ENCODE results near the gene GET3. TPM values are rescaled to one million over a fixed set of nuclear protein-coding genes. Genes with fewer than 3 reads are reported as not detected.
A peak's percentile ranks its signal among the peaks of the same experiment; 100 is the strongest.

The GET3 gene
- total RNA-seq, 1 experiment from 2014 or later, result 263 TPM

DNA sequence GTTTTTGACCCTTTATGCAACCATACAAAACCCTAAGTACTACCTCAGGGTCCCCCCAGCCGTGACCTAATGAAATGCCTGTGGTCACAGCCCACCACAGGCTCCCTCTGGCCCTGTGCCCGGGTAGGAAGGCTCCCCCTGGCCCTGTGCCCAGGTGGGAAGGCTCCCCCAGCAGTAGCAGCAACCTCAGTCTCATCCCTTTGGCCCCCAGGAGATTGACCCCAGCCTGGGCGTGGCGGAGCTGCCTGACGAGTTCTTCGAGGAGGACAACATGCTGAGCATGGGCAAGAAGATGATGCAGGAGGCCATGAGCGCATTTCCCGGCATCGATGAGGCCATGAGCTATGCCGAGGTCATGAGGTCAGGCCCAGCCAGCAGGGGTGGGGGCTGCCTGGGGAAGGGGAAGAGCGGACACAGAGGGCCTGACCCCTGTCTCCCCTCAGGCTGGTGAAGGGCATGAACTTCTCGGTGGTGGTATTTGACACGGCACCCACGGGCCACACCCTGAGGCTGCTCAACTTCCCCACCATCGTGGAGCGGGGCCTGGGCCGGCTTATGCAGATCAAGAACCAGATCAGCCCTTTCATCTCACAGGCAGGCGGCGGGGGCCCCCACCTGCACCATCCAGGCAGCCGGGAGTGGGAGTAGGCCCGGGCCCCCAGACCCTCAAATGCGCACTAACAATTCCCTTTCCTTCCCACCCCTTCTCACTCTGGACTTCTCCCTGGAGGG lies 8.0 kb downstream of the GET3 start:
- in situ Hi-C loops (cut with HindIII; ENCODE audit: low sequenced_read_pairs), result no loop called here
- no peak for DNase-seq (ENCODE audit: low spot score)

DNA sequence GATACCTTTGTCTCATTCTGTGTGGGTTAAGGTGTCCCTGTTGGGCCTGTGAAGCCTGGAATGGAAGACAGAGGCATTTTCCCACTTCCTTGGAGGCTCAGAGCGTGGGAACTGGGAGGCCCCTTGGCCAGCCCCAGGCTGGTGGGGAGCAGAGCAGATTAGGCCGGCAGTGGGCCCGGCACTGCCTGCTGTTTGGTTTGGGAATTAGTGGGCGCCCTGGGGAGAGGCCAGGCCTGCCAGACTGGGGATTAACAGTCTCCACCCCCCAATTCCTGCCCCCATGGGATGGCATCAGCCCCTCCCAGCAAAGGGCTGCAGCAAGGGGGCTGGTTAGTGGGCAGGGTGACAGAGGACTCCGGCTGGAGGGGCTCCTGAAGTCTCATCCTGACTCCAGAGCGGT lies 11.2 kb downstream of the GET3 start:
- DNase-seq (ENCODE audit: low spot score), result no peak
- in situ Hi-C loops (cut with HindIII; ENCODE audit: low sequenced_read_pairs), result no loop called here

DNA sequence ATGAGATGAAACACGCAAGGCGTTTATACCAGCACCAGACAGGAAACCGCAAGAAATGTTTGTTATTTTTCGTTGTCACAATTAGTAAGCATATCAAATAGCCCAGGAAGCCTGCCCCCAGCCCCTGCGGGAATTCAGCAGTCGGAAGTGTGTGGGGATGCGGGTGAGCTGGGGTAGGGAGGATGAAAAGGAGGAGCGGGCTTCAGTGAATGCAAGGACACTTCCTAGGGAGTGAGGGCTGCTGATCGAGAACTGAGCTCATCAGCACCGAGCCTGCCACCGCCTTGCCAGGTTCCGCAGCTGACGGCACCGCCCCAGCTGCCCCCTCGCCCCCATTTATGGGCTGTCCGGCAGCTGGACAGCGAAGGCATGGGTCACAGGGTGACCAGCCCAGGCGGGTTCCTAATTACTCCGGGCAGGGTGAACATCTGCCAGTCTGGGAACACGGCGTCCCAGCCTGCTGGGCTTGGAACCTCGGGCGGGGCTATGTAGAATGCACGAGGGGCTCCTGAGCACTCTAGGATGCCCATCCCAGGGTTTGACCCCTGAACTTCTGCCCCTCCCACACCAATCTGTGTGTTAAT lies 12.7 kb downstream of the GET3 start:
- DNase-seq (ENCODE audit: low spot score), result no peak
- in situ Hi-C loops (cut with HindIII; ENCODE audit: low sequenced_read_pairs), result no loop called here

DNA sequence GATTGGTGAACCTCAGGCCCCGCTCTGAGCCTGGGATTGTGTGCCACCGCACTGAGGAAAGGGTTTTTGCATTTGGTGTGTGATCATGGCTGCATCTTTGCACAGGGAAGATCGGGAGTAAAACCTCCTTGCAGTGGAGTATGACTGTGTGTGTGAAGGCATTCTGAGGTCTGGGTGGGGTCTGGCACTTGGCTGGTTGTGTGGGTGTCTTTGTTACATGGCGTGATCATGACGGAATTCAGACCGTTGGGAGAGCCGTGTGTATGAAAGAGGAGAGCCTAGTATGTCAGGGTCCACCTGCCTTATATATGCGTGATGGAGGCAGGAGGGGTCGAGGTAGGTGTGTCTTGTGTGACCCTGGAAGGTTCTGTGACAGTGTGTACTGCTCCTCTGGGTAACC lies 13.6 kb downstream of the GET3 start:
- in situ Hi-C loops (cut with HindIII; ENCODE audit: low sequenced_read_pairs), result no loop called here
- DNase-seq (ENCODE audit: low spot score), result no peak

DNA sequence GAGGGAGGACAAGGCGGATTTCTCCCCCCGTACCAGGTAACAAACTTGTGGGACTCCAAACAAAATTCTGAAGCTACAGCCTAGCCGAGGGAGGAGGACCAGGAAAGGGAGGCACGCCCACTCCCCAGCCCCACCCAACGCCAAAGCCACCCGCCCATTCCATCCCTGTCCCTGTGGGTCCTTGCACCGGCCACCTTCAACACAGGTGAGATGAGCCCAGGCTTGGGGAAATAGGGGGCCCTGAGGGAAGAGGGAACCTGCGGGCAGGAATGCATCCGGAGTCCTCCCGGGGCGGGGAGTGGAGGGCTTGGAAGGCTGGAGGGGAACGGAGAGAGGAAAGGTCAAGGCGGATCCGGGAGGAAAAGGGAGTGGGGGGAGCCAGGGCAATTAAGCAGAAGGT lies 14.3 kb downstream of the GET3 start, which contains the start of gene BEST2:
TSS of gene BEST2 (plus strand) at position 157 of the 400 bp plus-strand sequence. CDS start 802 bp downstream, outside the sequence.
- in situ Hi-C loops (cut with HindIII; ENCODE audit: low sequenced_read_pairs), result no loop called here
- DNase-seq (ENCODE audit: low spot score), result no peak

DNA sequence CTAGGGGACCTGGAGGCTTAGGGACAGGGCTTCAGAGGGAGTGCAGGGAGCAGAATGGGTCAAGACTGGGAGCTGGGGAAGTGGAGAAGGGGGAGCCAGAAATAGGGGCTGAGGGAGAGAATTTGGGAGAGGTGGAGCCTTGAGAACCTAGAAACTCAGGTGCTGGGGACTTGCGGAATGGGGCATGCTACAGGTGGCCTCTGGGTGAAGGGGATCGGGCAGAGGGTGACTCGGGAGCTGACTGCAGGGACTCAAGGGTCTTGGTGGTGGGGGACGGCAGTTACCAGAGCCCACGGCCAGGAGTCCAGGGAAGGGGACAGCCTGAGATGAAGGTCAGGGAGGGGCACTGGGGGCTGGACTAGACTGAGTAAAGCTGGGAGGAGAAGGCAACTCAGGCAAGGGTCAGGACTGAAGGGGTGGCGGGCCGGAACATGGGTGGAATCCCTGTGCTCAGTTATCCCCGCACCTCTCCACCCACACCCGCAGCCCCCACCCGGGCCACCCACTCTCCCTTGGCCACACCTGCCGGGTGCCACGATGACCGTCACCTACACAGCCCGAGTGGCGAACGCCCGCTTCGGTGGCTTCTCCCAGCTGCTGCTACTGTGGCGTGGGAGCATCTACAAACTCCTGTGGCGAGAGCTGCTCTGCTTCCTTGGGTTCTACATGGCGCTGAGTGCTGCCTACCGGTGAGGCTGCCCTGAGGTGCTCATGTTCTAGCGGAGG lies 14.9 kb downstream of the GET3 start:
- no peak for DNase-seq (ENCODE audit: low spot score)
- in situ Hi-C loops (cut with HindIII; ENCODE audit: low sequenced_read_pairs), result no loop called here

DNA sequence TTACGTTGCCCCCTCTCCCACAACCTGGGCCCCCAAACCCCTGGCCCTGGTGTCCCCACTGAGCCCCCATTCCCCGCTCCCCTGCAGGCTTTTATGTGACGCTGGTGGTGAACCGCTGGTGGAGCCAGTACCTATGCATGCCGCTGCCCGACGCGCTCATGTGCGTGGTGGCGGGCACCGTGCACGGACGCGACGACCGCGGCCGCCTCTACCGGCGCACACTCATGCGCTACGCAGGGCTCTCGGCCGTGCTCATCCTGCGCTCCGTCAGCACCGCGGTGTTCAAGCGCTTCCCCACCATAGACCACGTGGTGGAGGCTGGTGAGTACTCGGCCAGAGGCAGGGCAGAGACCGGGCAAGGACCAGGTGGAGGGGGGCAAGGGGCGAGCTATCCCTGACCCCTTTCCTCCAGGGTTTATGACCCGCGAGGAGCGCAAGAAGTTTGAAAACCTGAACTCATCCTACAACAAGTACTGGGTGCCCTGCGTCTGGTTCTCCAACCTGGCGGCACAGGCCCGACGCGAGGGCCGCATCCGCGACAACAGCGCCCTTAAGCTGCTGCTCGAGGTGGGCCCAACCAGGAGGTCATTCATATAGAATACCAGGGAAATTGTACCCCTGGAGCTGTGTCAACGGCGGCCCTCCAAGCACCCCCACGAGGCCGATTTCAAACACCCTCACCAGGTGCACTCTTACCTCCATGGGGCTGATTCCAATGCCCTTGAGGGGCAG lies 17.3 kb downstream of the GET3 start:
- in situ Hi-C loops (cut with HindIII; ENCODE audit: low sequenced_read_pairs), result no loop called here
- DNase-seq (ENCODE audit: low spot score), result no peak

DNA sequence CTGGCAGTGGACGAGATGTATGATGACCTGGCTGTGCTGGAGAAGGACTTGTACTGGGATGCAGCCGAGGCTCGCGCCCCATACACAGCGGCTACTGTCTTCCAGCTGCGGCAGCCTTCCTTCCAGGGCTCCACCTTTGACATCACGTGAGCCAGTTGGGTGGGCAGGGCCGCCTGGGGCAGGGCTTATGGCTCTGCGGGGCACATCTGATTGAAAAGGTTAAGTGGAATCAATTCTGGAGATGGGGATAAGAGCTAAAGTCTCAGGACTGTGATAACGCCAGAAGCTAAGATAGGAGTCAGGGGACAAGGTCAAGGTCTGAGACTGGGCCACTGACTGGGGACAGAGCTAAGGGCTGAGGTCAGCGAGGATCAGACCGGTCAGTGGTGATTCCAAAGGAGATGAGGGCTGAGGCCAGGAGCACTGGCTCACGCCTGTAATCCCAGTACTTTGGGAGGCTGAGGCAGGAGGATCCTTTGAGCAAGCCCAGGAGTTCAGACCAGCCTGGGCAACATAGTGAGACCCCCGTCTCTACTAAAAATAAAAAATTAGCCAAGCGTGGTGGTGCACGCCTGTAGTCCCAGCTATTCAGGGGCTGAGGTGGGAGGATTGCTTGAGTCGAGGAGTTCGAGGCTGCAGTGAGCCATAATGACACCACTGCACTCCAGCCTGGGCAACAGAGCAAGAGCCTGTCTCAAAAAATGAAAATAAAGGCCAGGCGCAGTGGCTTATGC lies 19.0 kb downstream of the GET3 start:
- in situ Hi-C loops (cut with HindIII; ENCODE audit: low sequenced_read_pairs), result no loop called here
- DNase-seq (ENCODE audit: low spot score), result no peak

DNA sequence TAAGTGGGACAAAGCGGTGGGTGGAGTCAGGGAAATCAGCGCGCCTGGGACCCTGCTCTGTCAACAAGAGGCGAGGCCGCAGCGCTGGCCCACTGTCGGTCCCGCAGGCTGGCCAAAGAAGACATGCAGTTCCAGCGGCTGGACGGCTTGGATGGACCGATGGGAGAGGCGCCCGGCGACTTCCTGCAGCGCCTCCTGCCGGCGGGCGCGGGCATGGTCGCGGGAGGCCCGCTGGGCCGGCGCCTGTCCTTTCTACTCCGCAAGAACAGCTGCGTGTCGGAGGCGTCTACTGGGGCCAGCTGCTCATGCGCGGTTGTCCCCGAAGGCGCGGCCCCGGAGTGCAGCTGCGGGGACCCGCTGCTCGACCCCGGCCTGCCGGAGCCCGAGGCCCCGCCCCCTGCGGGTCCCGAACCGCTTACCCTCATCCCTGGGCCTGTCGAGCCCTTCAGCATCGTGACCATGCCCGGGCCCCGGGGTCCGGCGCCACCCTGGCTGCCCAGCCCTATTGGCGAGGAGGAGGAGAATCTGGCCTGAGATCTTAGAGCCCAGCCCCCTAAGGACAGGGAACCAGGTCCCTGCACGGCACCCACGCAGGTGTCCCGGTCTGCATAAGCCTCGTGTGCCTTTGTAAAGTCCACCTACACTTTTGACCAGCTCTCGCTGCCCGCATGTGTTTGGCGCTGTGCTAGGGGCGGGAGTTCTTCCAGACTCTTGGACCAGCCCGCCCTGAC lies 20.4 kb downstream of the GET3 start:
- peak; percentile 29 for DNase-seq (ENCODE audit: low spot score)
- in situ Hi-C loops (cut with HindIII; ENCODE audit: low sequenced_read_pairs), result no loop called here

DNA sequence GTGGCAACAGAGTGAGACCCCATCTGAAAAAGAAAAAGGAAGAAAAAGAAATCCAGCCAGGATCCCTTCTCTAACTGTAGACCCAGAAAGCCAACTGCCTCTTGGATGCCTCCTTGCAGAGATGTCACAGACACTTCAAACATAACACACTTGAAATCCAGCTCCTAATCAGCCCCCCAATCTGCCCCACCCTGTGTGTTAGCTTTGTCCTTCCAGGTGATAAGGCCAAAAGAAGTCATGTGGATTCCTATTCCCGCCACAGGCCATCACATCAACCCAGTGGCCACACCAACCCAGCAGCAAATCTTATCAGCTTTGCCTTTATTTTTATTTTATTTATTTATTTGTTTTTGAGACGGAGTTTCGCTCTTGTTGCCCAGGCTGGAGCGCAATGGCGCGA lies 22.4 kb downstream of the GET3 start:
- in situ Hi-C loops (cut with HindIII; ENCODE audit: low sequenced_read_pairs), result no loop called here
- no peak for DNase-seq (ENCODE audit: low spot score)

DNA sequence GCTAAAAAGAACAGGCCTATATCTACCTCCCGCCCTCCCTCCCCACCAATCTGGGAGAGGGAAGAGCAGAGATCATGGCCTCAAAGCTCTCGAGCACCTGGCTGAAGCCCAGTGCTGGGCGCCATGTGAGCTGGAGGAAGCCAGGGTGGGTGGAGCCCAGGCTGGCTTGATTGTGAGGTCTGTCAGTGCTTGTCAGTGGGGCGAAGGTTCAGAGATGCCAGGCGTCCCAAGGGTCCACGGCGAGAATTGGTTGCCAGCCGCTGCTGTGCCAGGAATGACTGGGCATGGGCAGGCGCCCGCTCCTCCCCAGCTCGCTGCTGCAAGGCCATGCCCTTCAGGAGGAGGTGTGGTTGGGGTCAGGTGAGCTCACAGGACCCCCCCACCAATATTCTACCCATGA lies 25.8 kb downstream of the GET3 start:
- DNase-seq (ENCODE audit: low spot score), result no peak
- in situ Hi-C loops (cut with HindIII; ENCODE audit: low sequenced_read_pairs), result no loop called here

DNA sequence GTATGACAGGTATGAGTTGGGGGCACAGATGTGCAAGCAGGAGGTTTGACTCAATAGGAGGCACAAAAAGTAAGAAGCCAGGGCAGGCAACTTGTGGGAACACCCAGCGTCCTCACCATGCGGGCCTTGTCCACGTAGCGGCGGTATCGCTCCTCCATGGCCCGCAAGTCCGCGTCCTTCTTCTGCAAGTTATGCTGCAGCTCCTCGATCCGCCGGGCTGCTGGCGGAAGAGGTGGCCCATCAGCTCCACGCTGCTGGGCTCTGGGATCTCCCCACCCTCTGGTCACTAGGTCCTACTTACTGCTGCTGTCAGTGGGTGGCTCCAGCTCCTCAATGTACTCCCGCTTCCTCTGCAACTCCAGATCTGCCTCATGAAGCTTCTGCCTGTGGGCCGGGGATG lies 27.4 kb downstream of the GET3 start:
- no peak for DNase-seq (ENCODE audit: low spot score)
- in situ Hi-C loops (cut with HindIII; ENCODE audit: low sequenced_read_pairs), result no loop called here

DNA sequence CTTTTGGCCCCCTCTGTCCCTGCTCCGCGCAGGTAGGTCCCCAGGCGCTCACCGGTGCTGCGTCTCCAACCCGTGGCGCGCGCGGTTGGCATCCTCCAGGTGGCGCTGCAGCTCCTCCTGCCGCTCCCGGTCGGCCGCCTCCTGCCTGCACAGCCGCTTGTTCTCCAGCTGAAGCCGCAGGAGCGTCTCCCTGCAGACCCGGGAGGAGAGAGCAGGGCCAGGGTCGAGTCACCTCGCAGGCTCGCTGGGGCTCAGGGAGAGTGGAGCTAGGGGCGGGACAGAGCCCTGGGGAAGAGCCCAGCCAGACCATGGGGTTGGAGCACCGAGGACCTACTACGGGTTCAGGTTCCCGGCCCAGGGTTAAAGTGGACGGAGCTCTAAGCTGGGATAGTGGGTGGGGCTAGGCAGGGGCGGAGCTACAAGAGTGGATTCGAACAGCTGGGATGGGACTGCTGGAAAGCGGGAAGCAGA lies 28.8 kb downstream of the GET3 start:
- in situ Hi-C loops (cut with HindIII; ENCODE audit: low sequenced_read_pairs), result no loop called here
- peak; percentile 56 for DNase-seq (ENCODE audit: low spot score)

DNA sequence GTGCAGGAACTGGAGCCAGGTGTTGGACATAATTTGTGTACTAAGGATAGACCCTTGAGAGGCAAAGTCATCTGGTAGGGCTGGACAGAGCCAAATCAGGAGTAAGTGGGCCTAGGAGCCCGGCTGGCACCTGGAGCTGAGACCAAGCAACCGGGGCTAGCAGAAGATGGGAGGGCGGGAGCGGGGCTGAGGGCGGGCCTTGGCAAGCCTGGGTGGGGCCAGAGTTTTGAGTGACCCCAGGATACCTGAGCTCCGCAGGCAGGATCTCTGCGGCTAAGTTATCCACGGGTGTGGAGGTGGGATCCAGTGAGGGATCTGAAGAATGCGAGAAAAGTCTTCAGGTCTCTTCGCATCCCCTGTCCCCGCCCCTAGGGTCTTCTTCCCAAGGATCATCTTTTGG lies 29.9 kb downstream of the GET3 start:
- in situ Hi-C loops (cut with HindIII; ENCODE audit: low sequenced_read_pairs), result no loop called here
- DNase-seq (ENCODE audit: low spot score), result no peak

DNA sequence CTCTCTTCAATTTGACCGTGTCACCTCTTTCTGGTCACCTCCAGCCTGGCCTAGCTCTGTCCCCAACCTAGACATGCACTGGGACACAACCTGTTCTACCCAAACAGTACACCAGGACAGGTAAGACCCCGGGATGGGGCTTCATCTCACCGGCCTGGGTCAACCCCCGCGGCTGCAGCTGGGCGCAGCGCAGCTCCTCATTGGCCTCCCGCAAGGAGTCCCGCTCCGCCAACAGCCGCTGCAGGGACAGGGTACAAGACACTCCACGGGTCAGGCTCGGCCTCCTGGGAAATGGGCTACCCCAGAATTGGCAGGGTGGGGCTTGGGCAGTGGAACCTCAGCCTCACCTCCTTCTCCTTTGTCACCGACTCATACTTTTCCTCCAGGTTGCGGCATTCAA lies 30.4 kb downstream of the GET3 start:
- in situ Hi-C loops (cut with HindIII; ENCODE audit: low sequenced_read_pairs), result no loop called here

DNA sequence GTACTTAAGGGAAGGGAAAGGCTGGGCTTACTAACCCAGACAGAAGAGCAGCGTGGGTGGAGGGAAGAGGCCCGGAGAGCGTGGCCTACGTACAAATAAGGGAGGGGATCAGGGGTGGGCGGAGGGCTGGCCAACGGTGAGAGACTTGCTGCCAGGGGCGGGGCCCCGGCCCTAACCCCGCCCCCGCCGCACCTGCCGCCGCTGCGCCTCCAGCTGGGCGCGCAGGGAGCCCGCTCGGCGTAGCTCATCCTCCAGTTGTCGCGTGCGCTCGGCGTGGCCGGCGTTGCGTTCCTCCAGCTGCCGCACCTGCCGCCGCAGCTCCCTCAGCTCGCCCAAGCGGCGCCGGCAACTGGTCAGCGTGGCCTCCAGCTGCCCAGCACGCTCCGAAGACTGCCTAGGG lies 32.4 kb downstream of the GET3 start:
- DNase-seq (ENCODE audit: low spot score), result no peak
- in situ Hi-C loops (cut with HindIII; ENCODE audit: low sequenced_read_pairs), result no loop called here

More for the DNA sequence above, 30.4 kb downstream of the GET3 start:
- no peak for DNase-seq (ENCODE audit: low spot score)

DNA sequence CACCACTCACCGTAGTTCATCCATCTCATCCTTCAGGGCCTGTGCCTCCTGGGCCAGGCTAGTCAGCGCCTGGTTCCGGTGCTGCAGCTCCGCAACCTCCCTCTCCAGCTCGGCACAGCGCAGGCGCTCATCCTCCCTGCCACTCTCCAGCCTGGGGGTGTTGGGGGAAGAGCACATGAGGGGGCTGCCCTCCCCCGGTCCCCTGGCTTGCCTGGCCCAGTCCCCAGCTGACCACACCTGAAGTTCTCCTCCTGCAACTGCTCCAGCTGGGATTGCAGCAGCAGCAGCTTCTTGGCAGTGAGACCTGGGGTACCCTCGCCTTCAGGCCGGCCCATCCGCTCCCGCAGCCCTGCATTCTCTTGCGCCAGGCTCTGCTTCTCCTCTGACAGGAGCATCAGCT lies 33.6 kb downstream of the GET3 start:
- in situ Hi-C loops (cut with HindIII; ENCODE audit: low sequenced_read_pairs), result no loop called here
- no peak for DNase-seq (ENCODE audit: low spot score)

DNA sequence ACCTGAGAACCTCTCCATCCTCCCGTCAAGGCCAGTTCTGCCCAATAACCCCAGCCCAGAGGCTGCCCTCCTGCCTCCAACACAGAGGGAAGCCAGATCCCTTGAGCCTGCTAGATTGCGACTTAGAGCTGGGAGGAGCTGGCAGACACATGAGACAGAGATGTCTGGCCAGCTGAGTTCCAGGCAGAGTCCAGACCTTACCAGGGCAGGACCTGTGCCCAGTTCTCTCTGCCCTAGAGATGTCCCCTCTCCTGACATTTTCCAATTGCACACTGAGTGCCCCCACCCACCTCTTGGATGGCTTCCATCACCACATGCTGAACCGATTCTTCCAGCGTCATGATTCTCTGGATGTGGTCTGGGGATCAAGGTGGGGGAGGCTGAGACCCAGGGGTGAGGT lies 35.0 kb downstream of the GET3 start:
- DNase-seq (ENCODE audit: low spot score), result no peak
- in situ Hi-C loops (cut with HindIII; ENCODE audit: low sequenced_read_pairs), result no loop called here
